ENCODE data around the gene ZNF814.
"Not testable (repeated sequence)": the region's sequence is repeated elsewhere in the genome, so short reads cannot be mapped to it uniquely, and the experiment has no call there.

ZNF814 gene

DNA sequence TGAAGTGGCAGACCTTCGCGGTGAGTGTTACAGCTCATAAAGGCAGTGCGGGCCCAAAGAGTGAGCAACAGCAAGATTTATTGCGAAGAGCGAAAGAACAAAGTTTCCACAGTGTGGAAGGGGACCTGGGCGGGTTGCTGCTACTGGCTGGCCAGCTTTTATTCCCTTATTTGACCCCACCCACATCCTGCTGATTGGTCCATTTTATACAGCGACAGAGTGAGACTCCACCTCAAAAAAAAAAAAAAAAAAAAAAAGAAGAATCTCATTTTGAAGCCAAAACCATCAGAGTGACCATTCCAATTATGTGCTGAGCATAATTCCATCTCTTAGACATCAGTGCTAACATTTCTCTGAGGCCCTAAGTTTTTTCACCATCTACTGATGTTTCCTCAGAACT lies 72.2 kb downstream of the ZNF814 start:
- no peak for DNase-seq (ENCODE audit: low spot score)

DNA sequence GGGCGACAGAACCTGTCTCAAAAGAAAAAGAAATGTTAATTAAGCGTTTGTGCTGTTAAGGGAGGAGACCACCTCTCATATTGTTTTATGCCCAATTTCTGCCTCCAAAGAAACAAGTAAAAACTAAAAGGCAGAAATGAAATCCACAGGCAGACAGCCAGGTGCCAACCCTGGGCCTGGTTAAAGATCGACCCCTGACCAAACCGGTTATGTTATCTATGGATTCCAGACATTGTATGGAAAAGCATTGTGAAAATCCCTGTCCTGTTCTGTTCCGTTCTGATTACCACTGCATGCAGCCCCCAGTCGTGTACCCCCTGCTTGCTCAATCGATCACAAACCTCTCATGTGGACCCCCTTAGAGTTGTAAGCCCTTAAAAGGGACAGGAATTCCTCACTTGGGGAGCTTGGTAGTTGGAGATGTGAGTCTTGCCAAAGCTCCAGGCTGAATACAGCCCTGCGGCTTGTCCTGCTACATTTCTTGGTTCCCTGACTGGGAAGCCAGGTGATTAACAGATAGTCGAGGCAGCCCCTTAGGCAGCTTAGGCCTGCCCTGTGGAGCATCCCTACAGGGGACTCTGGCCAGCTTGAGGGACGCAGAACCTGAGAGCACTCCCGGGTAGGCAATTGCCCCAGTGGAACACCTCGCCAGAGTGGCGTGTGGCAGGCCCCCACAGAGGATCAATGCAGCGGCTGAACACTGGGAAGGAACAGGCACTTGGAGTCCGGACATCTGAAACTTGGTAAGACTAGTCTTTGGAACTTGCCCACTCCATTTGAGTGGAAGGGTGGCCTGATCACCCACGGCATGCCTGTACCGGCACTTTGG lies 73.4 kb downstream of the ZNF814 start:
- no peak for DNase-seq (ENCODE audit: low spot score)

GRCh38 chr19:57814505-57815246 lies 74.2 kb downstream of the ZNF814 start, which contains the start of gene ZNF552:
Gene ZNF552, minus strand, starts transcription at chr19:57814913. Its CDS starts 170 bp downstream, at chr19:57814743.
- DNase-seq (ENCODE audit: low spot score): peak; percentile 86

DNA sequence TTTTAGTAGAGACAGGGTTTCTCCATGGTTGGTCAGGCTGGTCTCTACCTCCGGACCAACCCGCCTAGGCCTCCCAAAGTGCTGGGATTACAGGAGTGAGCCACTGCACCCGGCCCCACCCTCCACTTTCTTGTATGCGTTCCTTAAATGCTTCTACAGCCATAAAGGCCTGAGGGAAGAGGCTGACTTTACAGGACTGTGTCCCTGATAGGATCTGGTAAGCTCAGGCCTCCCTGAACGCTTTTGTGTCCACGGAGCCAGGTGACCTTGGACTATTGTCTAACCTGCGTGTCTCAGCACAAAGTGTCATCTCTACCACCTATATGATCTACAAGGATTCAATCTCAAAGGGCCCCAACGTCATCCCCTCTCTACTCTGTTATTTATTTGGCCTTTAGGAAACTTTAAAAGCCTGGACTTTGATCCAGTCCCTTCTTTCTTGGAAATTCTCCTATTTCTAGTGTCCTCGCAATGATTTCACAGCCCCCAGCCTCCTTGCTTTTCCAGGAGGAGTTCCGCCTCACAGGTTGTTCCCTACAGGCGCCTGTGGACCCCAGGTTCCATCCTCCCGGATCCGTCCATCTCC lies 74.8 kb downstream of the ZNF814 start:
- DNase-seq (ENCODE audit: low spot score): no peak

- not testable (repeated sequence) for DNase-seq (ENCODE audit: low spot score)
Measured at GRCh38 chr19:57812975-57813820, 75.6 kb downstream of the ZNF814 start.

DNA sequence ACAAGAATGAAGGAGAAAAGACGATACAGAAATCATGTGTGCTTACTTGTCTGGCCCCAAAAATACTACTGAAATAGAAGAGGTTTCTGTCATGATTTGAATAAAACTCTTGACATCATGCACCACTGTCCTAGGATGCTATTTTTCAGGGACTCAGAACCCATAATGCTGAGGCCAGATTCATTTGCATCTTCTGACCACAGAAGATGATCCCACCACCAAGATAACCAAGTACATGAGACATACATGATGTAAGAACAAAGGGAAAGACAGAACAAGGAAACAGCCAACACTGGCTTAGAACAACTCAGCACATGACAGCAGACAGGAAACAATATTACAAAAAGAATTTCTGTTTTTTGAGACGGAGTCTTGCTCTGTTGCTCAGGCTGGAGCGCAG lies 76.6 kb downstream of the ZNF814 start:
- no peak for DNase-seq (ENCODE audit: low spot score)

- DNase-seq (ENCODE audit: low spot score): not testable (repeated sequence)
Measured at GRCh38 chr19:57810410-57811295, 78.2 kb downstream of the ZNF814 start.

DNA sequence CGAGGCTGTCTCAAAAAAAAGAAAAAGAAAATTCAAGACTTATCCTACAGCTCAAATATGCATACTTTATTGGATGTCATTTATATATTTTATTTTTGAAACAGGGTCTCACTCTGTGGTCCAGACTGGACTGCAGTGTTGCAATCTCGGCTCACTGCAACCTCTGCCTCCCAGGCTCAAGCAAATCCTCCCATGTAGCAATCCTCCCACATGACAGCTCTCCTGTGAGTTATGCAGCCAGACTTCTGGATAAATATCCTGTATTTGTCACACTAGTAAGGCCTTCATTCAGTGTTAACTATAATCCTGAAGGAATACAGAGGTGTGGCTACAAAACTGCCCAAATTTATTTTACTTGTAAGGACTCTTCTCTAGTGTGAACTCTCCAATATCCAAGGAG lies 81.3 kb downstream of the ZNF814 start:
- no peak for DNase-seq (ENCODE audit: low spot score)

GRCh38 chr19:57803594-57804325 lies 85.1 kb downstream of the ZNF814 start:
- DNase-seq (ENCODE audit: low spot score): peak; percentile 54

DNA sequence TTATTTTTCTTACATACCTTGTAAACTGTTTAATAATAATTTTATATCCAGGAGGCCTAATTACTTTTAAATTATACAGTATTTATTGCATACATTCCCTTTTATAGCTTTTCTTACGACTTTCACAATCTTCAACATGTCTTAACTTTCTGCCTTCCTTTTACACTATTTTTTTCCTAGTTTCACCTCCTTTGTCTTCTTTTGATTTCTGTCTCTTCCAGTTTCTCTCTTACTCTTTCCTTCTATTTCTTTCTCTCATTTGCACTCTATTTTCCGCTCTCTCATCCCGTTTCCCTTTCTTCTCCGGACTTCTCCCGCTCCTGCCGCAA lies 85.6 kb downstream of the ZNF814 start:
- no peak for DNase-seq (ENCODE audit: low spot score)

DNA sequence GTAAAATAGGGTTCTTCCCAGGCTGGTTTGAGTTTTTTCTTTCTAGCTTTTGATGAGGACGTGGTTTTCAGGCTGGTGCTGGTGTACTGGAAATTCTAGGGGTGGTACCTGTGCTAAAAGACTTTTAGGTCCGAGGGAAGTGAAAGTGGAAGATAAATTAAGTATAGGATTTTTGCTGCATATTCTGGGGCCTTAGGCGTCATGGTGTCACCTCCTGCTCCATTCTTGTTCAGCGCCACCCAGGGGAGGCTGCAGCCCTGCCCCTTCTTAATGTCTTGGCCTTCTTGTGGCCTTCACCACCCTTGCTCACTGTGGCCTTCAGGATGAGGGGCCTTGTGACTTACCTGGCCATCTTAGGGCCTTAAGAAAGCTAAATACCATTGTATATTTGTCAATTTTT lies 86.6 kb downstream of the ZNF814 start:
- no peak for DNase-seq (ENCODE audit: low spot score)

GRCh38 chr19:57800696-57801095 lies 88.1 kb downstream of the ZNF814 start:
- no peak for DNase-seq (ENCODE audit: low spot score)
